Thyroid gland (tissue), 4 donors: Measurements from ENCODE around the gene APC2. TPM values are rescaled to one million over a fixed set of nuclear protein-coding genes. Genes with fewer than 3 reads are reported as not detected.
A peak's percentile ranks its signal among the peaks of the same experiment; 100 is the strongest.

Experiments used
- DNase-seq, 2 donors: peaks; one replicate each; pipeline ENCODE4 v3.0.0-alpha.2; 2019
- H3K27ac ChIP-seq, 3 donors: fragments of 200-600 bp; sonication (generic); 1 replicate in 2 of 3; 2 replicates in 1 of 3; pipeline ENCODE4 v1.5.1; 2016 to 2019; ENCODE audit warnings: mild to moderate bottlenecking in 1 of 3, moderate library complexity in 1 of 3
- H3K27me3 ChIP-seq: fragments of 200-600 bp; sonication (generic); one replicate; pipeline ENCODE4 v1.5.1; 2019
- H3K36me3 ChIP-seq, 2 donors: fragments of 200-600 bp; sonication (generic); one replicate each; pipeline ENCODE4 v1.5.1; 2016 to 2019
- H3K4me1 ChIP-seq, 2 donors: fragments of 200-600 bp; sonication (generic); one replicate each; pipeline ENCODE4 v1.5.1; 2017 to 2019
- H3K4me3 ChIP-seq, 3 donors: fragments of 200-600 bp; sonication (generic); replicated peaks in 1 of 3; 1 replicate in 2 of 3; 2 replicates in 1 of 3; pipeline ENCODE4 v1.5.1; 2016; ENCODE audit warnings: mild to moderate bottlenecking in 1 of 3
- H3K9me3 ChIP-seq: fragments of 200-600 bp; sonication (generic); one replicate; pipeline ENCODE4 v1.5.1; 2017
- CTCF ChIP-seq, 6 experiments: fragments of 200-600 bp in 3 of 6; fragments of 450-650 bp in 3 of 6; sonication (generic) in 3 of 6; IDR thresholded peaks; one replicate each; pipeline ENCODE4 v1.5.1; 2016 to 2019; ENCODE audit warnings: antibody characterized with exemption in 6 of 6, mild to moderate bottlenecking in 2 of 6, inconsistent platforms in 1 of 6, moderate library complexity in 1 of 6
- POLR2A ChIP-seq, 2 donors: fragments of 450-650 bp; IDR thresholded peaks; one replicate each; pipeline ENCODE4 v1.6.1; 2017; ENCODE audit warnings: antibody characterized with exemption in 2 of 2, mild to moderate bottlenecking in 2 of 2, moderate library complexity in 1 of 2
- WGBS, 2 donors: methylation state at CpG; one replicate each; pipeline ENCODE4 v1.1.5; 2017; 5-methylcytosine and 5-hydroxymethylcytosine counted together
- intact Hi-C: fragments of 100-400 bp; cut with DNase I; formaldehyde crosslinking; loops from one replicate; pipeline ENCODE4 v1.15.1; 2023
- total RNA-seq, 4 donors: library from RNA; depleted of rRNA; stranded (reverse); fragments of >200 nt; gene quantifications; one replicate each; pipeline ENCODE4 v1.2.3, GENCODE V29; 2016

Gene APC2
- total RNA-seq, 4 donors from 2014 or later = under 0.01 to 0.20 (median 0.08) TPM; not detected in 1

GRCh38 chr19:1445185-1445931, 4.6 kb upstream of the APC2 start:
- peak; percentile 54 to 62 for DNase-seq
- peaks cover 35% of the 10 kb centered on the region for H3K27me3 ChIP-seq

GRCh38 chr19:1445932-1446712, 3.8 kb upstream of the APC2 start:
- 3% methylated on average over 6 of the region's 99 CpGs; no CpG with 5 or more reads in 1 of the 2 donors for WGBS, 2 donors
- intact Hi-C loops = no loop called here
- Histone ChIP-seq H3K27ac (no peak overlapping the region), H3K9me3 (no peaks in the 10 kb centered on the region), H3K36me3 (peaks cover 10 to 11% of the 10 kb centered on the region in 2 donors), H3K27me3 (peaks cover 40% of the 10 kb centered on the region), H3K4me1 (peaks cover 6 to 24% of the 10 kb centered on the region in 2 donors), H3K4me3 (peak overlapping the region in 1 of 3 donors; percentile 17)
- TF ChIP-seq CTCF (IDR thresholded peaks at IDR 0.05) (no peak), POLR2A (IDR thresholded peaks at IDR 0.05) (no peak)
- no peak for DNase-seq

More at GRCh38 chr19:1445185-1445931, 4.6 kb upstream of the APC2 start:
- H3K4me1 ChIP-seq = peaks cover 6 to 25% of the 10 kb centered on the region in 2 donors
- H3K9me3 ChIP-seq = no peaks in the 10 kb centered on the region
- peak overlapping the region in 1 of 3 donors; percentile 24 for H3K4me3 ChIP-seq
- TF ChIP-seq CTCF (IDR thresholded peaks at IDR 0.05) (peak; percentile 31 to 98 (median 86)), POLR2A (IDR thresholded peaks at IDR 0.05) (no peak)
- intact Hi-C loops = no loop called here
- H3K36me3 ChIP-seq = peaks cover 18 to 19% of the 10 kb centered on the region in 2 donors
- no peak overlapping the region for H3K27ac ChIP-seq
- 2 to 3% methylated on average over 10 to 18 of the region's 70 CpGs for WGBS, 2 donors

- Histone ChIP-seq H3K4me3 (no peak overlapping the region), H3K9me3 (no peaks in the 10 kb centered on the region), H3K36me3 (peaks cover 3 to 5% of the 10 kb centered on the region in 2 donors), H3K4me1 (peaks cover 6 to 24% of the 10 kb centered on the region in 2 donors), H3K27me3 (peaks cover 47% of the 10 kb centered on the region), H3K27ac (no peak overlapping the region)
- no peak for DNase-seq
- 11 to 29% methylated on average over 4 to 8 of the region's 63 CpGs for whole genome bisulfite sequencing, 2 donors
- intact Hi-C loops = no loop called here
- no peak for TF ChIP-seq POLR2A (IDR thresholded peaks at IDR 0.05)
Observed at GRCh38 chr19:1446713-1447481, 3.0 kb upstream of the APC2 start.

- Histone ChIP-seq H3K4me1 (peaks cover 6 to 24% of the 10 kb centered on the region in 2 donors), H3K27me3 (peaks cover 48% of the 10 kb centered on the region), H3K9me3 (no peaks in the 10 kb centered on the region), H3K36me3 (no peaks in the 10 kb centered on the region), H3K4me3 (no peak overlapping the region), H3K27ac (no peak overlapping the region)
- 21 to 24% methylated on average over 4 of the region's 4 CpGs for WGBS, 2 donors
- intact Hi-C loops = no loop called here
- DNase-seq = no peak
- TF ChIP-seq CTCF (IDR thresholded peaks at IDR 0.05) (no peak), POLR2A (IDR thresholded peaks at IDR 0.05) (no peak)
Observed at GRCh38 chr19:1447504-1447903, 2.4 kb upstream of the APC2 start.

- H3K36me3 ChIP-seq = no peaks in the 10 kb centered on the region
- H3K27ac ChIP-seq = no peak overlapping the region
- peaks cover 6 to 25% of the 10 kb centered on the region in 2 donors for H3K4me1 ChIP-seq
- H3K27me3 ChIP-seq = peaks cover 48% of the 10 kb centered on the region
- intact Hi-C loops = no loop called here
- no peak for DNase-seq
- H3K9me3 ChIP-seq = no peaks in the 10 kb centered on the region
- no peak overlapping the region for H3K4me3 ChIP-seq
- TF ChIP-seq POLR2A (IDR thresholded peaks at IDR 0.05) (no peak), CTCF (IDR thresholded peaks at IDR 0.05) (no peak)
- WGBS, 2 donors = 81% methylated on average over 9 of the region's 9 CpGs
Observed at GRCh38 chr19:1447944-1448343, 2.0 kb upstream of the APC2 start.
